Endometrium (tissue), 2 donors: ENCODE data around the gene CACNG4.

ENCODE experiments used
- FAIRE-seq: peaks from 2 replicates; lab custom pipeline; 2012; peaks lifted over from hg19 to GRCh38; lab: Jason Lieb, UNC
- donor health status: control.
- donor health status: control.

CACNG4 gene

DNA sequence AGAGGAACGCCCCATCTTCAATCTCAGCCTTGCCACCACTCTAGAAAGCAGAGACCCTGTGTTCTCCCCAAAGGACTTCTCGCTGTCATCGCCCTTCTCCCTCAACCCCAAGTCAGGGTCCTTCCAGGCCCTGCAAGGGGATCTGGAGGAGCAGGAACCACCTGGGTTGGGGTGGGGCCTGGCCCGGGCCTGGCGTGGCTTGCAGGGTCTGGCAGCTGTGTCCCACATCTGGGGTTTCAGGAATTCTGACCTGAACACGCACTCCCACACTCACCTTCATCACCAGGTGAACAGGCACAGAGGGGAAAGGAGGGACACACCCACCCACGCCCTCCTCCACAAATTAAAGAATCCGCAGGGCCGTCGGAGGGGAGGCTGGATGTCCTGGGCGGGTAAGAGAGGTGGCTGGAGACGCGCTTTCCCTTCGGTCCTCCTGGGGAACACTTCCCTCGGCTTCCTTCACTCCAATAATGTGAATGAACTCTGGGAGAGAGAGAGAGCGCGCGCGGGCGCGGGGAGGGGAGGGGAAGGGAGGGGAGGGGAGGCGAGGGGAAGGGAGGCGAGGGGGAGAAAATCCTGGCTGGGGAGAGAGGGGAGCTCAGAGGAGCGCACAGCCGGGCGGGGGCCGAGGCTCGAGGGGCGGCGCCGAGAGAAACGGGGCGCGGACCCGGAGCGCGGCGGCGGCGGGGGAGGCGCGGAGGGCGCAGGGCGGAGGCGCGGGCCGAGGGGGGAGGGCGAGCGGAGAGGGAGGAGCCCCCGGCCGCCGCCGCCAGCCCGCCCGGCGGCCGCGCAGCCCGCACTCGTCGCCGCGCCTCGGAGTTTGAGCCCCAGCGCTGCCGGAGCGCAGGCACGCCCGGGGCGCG lies at the start of gene CACNG4:
Gene CACNG4, plus strand, starts transcription at position 799 of the 863 bp plus-strand sequence. CDS start 205 bp downstream, outside the sequence.
- FAIRE-seq = no peak

DNA sequence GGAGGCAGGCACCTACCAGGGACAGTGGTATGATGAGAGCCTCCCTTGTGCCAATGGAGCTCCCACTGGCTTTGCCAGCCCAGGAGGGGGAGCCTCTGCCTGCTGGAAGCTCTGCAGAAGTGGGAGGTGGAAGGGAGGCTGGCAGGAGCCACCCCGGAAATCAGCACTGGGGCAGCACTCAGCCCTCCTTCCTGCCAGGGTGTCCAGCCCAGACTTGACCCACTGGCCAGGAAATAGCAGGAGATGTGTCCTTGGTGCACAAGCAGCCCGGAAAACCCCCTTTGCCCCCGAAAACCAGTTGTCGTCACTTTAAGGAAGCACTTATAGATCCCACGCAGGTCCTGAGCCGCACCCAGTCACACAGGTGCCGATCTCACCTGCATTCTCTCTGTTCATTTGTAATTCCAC lies 49.3 kb upstream of the CACNG4 start:
- FAIRE-seq = no peak

DNA sequence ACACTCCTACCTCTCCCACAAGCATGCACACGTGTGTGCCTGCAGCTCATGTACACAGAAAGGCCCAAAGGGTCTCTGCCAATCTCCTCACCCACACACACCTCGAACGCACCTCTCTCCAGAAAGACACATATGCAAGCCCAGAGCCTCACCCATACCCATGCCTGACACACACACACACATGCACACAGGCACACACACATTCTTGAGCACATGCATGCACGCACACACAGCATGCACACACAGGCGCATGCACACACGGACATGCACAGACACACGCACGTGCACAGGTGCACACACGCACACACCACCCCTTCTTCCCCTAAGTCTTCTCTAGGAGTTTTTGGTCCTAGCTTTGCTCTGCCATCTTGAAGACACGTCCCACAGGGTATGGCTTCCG lies 48.7 kb upstream of the CACNG4 start:
- FAIRE-seq = no peak

DNA sequence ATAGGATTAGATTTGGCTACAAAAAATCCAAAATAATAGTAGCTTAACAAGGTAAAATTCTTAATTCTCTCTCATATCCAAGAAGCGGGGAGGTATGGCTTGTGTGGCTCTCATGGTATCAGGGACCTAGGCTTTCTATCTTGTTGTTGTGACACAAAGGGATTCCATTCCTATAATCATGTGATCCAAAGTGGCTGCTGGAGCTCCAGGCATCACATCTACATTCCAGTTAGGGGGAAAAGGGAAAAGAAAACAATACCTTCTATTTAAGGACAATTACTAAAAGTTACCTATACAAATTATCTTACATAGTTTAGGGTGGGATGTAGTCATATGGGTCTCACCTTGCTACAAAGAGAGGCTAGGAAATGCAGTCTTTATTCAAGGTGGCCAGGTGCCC lies 47.6 kb upstream of the CACNG4 start:
- FAIRE-seq = no peak

DNA sequence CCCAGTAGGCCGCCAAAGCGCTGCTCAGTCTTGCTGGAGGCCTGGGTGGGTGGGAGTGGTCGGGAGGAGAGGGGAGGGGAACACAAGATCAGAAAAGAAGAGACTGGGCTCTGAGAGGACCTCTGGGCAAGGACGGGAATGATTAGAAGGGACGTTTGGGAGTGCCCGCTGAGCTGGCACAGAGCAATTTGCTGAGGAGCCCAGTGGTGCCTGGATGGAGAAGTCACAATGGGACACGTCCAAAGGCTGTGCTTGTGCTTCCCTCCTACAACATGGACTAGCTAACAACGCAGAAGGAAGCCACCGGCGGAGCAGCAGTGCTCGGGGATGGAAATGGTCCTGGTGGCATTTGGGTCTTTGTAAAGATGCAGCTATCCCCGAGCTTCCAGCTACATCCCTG lies 45.6 kb upstream of the CACNG4 start:
- FAIRE-seq = no peak

DNA sequence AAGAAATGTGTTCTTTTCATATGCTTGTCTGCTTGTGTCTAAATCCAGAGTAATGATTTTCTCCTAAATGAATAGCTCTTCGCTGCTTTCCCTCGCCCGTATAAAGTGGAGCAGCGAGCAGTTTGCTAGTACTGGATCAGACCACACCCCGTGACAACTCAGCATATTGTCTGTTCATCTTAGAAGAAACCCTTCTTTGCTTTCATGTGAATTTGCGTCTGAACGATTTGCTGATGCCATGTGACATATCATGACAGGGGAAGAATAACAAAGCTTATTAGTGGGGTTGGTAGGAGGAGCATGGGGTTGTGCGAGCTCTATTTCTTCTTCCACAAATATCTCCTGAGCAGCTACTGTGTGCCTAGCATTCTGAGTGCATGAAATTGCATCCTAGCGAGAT lies 44.1 kb upstream of the CACNG4 start:
- no peak for FAIRE-seq

DNA sequence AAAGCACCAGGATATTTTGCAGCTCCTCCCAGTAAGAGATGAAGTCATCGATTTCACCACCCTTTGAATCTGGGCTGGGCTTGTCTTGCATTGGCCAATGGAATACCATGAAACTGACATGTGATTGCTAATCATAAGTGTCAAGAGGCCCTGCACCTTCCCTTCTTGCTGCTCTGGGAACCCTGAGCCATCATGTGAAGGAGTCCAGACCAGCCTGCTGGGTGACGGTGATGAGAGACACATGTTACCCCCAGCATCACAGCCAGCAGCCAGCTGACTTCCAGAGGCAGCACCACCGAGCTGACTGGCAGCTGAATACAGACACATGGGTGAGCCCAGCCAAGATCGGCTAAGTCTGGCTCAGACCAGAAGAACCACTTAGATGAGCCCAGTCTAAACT lies 43.6 kb upstream of the CACNG4 start:
- no peak for FAIRE-seq

DNA sequence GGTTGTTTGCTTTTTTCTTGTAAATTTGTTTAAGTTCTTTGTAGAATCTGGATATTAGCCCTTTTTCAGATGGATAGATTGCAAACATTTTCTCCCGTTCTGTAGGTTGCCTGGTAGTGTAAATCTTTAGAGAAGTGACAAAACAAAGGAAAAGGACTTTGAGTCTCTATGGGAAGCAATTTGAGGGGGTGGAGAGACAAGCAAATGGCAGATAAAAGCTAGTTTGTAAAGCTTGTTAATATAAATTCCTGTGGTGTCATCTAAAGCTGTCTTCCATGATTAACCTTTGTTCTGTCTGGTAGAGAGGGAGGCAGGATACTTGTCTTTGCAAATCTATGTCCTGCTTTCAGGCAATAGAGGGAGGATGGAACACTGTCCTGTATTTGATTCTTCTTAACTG lies 40.6 kb upstream of the CACNG4 start:
- no peak for FAIRE-seq

DNA sequence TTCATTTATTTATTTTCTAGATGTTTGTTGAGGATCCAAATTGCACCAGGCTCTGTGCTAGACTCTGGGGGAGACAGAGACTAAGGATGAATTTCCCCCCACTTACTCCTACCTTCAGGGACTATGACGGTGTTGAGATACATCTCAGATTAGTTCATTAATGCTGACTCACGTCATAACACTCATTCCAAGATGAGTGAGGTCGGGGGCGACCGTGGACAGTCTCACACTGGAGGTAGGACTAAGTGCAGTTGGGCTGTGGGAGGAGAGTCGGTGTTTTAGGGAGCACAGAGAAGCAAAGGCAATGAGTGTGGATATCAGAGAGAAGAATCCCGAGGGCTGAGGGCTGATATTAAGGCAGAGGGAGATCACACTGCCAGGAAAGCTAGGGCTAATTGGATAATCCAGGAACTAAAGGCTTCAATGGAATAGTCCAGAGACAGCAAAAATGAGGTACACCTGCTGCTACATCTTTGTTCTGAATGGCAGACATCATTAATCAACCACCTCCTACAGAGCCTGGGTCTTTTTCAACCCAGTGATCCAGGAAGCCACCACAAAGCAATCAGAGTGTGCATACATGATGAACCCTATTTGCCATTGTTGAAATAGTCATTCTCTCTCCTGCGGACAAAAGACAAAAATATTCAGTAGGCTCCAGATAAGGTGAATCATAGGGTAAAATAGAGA lies 38.6 kb upstream of the CACNG4 start:
- no peak for FAIRE-seq

DNA sequence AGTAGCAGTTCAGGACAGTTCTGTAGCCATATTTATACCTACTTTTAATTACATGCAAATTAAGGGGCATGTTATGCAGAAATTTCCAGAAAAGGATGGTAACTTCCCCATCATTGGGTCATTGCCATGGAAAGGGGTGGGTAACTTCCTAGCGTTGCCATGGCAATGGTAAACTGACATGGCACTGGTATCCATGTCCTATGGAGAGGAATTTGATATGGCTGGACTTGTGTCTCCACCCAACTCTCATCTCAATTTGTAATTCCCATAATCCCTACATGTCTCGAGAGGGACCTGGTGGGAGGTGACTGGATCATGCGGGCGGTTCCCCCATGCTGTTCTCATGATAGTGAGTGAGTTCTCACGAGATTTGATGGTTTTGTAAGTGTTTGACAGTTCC lies 35.6 kb upstream of the CACNG4 start:
- no peak for FAIRE-seq

DNA sequence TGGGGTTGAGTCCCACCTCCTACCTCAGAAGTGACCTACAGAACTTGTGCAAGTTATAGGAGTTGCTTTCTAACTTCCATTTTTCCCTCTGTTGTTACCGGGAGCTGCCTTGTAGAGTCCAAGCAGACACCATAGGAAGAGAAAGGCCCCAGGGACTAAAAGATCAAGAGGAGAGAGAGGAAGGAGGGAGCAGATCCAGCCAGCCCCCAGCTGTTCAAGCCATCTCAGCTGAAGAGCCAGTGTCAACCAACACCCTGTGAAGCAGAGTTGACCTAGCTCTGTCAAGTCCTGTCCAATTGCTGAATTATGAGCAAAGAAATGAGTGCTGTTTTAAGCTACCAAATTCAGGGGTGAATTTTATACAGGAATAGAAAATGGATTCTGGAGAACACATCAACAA lies 34.9 kb upstream of the CACNG4 start:
- no peak for FAIRE-seq

DNA sequence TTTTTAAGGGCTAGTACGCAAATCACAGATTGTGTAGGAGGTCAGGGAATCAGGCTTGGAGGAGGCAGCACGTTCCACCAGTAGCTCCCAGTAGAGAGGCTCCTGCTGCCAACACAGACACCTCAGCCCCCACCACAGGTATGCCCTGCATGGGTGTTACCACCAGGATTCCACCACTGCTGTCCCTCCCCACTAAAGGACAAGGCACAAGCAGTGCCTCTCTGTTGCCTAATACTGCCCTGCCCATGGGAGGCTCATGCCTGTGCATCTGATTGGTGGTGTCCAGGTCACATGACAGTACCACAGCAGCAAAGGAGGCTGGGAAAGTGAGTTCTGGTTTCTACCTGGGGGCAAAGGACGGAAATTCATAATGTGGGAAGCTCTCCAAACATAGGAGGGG lies 33.6 kb upstream of the CACNG4 start:
- FAIRE-seq = no peak

DNA sequence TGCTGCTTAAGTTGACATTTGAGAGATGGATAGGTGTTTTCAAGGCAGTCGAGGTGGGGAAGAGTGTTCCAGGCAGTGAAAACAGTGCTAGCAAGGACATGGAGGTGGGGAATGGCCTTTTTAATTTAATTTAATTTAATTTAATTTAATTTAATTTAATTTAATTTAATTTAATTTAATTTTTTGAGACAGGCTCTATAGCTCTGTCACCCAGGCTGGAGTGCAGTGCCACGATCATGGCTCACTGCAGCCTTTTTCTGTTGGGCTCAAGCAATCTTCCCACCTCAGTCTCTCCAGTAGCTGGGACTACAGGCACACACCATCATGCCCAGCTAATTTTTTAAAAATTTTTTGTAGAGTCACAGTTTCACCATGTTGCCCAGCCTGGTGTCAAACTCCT lies 32.2 kb upstream of the CACNG4 start:
- FAIRE-seq = no peak

DNA sequence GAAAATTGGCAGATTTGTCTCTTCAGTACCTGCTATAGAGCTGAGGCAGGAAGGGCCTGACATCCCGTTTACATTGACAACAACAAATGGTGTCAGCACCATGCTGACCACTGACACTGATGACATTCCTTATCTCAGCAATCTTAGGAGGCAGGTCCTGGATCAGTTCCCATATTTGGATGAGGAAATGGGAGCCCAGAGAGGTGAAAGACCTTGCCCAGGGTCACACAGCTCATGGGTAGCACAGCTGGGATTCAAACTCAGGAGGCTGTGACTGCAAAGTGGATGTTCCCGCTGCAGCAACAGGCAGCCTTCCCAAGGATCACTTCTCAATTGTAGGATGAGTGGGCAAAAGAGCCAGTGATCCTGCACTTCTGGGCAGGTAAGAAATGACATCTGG lies 30.5 kb upstream of the CACNG4 start:
- no peak for FAIRE-seq

DNA sequence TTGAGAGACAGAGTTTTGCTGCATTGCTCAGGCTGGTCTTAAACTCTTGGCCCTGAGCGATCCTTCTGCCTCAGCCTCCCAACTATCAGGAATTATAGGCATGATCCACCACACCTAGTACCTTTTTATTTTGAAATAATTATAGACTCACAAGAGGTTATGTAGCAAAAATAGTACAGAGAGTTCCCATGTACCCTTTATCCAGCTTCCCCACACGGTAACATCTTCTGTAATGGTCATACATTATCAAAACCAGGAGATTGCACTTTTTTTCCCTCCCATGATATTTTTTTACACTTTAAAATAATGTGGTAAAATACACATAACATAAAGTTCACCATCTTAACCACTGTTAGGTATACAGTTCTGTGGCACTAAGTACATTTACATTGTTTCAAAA lies 28.8 kb upstream of the CACNG4 start:
- FAIRE-seq = no peak

DNA sequence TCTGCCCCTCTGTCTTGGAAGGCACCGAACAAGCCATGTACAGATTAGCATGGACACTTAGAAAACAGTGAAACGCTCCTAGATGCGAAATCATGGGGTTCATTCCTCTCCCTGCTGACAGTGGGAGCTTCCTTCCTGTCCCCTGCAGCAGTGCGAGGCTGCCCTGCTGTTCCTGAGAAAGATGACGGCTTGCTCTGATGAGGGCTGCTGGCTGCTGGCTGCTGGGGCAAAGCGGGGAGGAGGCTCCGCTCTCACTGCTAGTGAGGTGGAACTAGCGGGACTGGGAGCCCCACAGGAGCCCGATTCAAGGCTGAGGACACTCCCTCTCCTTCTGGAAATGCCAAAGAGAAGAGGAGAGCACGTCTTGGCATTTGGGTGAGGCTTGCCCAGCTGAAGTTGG lies 25.9 kb upstream of the CACNG4 start:
- FAIRE-seq = no peak

DNA sequence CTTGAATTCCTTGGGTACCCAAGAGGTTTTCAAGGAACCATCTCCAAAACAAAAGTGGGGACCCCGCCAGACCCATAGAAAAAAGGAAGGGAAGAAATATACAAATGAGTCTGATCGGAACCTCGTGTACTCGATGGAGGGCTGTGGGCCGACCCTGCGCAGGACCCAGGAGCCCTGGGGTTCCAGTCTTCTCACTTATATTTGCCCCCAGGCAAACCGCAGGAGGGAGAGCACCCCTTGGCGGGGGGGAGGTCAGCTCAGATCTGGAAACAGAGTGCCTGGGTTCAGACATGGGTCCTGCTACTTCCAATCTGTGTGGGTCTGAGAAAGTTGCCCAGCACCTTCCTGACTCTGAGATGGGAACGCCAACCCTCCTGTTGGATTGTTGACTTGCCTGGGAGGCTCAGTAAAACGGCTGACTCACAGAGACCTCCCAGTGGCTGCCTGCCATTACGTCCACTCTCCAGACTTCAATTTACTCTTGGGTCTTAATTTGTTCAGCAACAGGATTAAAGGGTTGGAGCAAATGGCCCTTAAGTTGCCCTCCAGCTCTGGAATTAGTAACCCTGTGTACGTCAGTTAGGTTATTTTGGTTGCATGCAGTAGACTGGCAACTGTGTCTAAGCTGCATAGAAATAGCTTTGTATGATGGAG lies 24.9 kb upstream of the CACNG4 start:
- FAIRE-seq = no peak

DNA sequence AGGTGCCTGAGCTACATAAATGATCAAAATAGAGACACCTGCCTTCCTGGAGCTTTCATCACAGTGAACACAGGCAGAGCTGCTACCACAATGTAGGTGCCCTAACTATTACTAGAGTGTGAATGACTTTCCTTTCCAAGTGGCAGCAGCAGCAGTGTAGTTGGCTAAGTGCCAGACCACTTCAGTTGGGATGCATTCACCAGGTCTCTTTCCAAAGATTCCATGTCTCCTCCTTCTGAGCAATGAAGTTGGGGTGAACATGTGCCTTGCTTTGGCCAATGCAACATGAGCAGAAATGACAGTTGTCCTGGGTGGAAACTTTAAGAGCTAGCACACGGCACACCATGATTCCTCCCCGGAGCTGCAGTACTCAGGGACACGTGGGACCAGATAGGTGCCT lies 23.3 kb upstream of the CACNG4 start:
- FAIRE-seq = no peak

DNA sequence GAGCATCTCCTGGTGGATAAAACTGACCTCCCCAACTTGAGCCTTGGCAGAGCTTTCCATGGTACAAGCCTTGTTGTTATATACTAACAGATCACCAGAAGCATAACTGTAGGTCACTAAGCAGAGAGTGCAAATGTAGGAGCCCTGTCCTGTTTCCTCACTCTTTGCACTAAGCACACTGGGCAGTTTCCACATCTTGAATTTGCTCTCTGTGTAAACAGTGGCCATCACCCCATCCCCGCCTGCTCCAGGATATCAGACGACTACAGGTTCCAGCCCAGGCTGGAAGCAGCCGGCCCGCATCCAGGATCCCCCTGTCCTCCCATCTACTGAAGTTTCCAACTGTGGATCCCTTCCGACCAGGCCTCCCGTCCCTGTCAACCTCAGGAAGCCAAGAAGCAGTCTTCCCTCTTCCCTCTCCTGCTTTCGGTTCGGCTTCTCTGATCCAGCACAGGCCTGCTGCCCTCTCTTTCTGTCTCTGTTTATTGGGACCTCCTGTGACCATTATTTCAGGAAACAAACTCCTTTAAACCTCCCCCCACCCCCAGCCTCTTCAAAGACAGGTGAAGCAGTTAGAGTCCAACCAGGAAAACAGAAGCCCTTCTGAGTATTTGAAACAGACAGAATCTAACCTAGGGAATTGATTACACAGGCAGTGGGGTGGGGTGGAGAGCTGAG lies 22.6 kb upstream of the CACNG4 start:
- no peak for FAIRE-seq

DNA sequence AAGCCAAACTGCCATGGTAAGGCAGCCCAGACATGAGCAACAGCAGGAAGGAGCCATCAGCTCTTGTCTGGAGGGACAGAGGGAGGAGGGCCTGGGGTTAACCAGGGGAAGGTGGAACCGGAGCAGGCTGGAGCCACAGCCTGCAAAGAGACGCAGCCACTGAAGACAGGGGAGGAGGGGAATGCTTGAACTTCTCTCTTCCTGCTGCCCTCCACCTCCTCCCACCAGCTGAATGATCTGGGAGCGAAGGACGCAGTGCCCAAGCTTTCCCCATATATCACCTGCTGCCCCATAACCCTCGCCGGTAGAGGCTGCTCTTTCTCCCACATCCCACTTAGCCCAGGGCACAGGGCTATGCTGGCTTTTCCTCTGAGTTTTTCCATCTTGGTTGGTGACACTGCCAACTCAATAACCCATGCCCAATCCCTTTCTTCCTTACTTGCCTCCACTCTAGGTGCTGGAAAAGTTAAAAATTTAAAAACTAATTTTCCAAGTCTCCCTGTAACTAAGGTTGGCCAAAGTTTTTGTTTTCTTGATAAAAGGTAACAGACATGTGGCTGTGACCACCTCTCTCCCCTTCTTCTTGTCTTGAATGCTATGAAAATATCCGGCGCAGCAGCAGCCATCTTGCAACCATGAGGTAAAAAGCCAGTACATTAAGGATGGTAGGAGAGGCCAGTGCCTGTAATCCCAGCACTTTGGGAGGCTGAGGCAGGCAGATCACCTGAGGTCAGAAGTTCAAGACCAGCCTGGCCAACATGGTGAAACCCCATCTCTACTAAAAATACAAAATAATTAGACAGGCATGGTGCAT lies 21.8 kb upstream of the CACNG4 start:
- no peak for FAIRE-seq

DNA sequence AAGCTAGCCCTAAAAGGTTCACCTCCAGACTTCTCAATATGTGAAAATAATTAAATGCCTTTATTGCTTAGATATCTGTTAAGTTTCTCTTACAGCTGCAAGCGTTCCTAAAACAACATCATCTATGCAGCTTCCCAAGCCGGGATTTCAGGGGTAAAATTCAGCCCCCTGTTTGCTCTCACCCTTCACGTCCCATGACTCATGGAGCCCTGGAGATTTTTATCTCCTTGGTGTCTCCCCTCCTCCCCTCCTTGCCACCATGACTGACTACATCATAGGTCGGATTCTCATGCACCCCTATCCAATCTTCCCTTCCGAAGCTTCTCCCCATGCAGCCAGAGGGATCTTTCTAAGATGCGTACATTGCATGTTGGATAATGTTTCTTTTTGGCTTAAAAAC lies 21.0 kb upstream of the CACNG4 start:
- no peak for FAIRE-seq
